ENCODE data around the gene TBKBP1.
"Not testable (repeated sequence)": the region's sequence is repeated elsewhere in the genome, so short reads cannot be mapped to it uniquely, and the experiment has no call there.

The TBKBP1 gene

DNA sequence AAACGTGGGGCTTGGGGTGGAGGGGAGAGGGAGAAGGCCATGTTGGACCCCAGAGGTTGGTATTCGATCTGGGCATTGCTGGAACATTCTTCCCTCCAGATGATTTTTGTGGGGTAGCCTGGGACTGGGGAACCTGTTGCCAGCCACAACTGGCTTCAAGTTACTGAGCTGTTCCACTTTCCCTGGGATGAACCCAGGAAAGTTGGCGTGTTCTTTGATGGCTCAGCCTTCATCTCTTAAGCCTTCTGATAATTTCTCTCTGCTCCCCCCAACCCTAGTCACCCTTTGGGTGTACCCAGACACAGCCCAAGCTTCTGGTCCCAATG is 41.1 kb downstream of the TBKBP1 start:
- no peak for DNase-seq

DNA sequence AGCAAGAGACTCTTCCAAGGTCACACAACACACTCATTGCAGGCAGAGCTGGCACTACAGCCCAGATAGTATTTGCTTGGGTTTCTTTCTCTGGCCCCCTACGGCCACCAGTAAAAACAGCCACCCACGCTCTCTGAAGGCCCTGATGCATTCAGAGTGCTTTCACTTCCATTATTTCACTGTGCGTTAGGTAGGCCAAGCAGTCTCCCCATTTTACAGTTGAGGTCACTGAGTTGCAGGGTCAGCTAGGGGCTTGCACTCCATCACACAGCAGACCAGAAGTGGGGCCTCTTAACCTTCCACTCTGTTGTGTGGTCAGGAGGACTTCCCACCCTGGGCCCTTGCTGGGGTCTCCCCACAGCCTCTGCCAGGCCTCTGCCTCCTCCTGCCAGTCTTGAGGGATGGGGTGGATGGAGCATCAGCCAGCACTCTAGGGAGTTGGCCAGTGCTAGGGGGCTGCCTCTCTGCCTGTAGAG is 41.6 kb downstream of the TBKBP1 start:
- DNase-seq = no peak

DNA sequence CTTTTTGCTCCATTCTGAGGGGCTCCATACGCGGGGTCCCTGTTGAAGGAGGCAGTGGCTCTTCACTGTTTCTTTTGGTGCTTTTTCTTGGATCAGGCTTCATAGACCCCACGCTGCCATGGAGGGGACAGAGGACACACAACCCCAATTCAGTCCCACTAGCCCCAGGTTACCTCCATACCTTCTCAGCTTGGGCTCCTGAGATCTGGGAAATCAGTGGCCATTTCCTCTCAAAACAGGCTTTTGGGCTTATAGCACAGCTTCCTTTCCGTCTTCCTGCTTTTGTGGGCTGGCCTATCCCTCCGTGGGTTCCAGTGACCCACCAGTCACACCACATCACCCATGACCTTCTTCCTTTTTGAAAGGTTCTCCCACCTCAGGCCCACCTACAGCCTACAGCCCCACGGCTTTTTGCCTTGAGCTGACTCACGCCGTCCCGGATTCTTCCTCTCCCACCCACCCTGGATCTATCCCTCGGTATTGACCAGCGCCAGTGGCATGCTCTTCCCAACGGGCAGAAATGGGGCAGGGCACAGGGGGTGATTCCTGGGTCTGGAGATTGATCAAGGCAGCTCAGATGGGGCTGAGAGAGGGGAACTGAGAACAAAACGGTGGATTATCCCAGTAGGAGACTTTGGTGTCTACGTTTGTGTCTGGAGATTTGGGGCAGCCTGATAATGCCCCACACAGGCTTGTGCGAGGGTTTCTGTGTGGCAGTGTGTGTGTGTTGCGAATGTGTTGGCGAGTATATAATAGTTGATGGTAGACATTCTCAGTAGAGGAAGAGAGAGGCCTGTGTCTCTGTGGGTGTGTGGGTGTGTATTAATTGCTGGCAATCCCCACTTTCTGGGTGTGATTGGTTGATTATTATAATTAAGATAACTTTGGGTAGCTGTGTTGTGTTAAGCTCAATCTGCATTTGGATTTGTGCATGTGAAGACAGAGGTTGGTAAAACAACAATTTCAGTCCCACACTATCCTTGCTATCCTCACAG is 42.8 kb downstream of the TBKBP1 start:
- DNase-seq = no peak

DNA sequence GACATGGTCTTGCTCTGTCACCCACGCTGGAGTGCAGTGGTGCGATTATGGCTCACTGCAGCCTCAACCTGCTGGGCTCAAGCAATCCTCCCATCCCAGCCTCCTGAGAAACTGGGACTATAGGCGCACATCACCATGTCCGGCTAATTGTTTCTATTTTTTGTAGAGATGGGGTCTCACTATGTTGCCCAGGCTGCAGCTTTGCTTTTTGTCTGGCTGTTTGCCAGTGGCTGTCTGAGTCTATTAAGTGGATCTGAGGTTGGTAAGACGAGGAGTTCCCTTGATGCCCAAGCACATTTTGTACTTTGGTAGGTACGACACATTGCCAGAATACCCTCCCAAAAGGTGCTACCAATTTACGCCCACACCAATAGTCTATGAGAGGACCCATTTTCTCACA is 44.2 kb downstream of the TBKBP1 start:
- DNase-seq = no peak

DNA sequence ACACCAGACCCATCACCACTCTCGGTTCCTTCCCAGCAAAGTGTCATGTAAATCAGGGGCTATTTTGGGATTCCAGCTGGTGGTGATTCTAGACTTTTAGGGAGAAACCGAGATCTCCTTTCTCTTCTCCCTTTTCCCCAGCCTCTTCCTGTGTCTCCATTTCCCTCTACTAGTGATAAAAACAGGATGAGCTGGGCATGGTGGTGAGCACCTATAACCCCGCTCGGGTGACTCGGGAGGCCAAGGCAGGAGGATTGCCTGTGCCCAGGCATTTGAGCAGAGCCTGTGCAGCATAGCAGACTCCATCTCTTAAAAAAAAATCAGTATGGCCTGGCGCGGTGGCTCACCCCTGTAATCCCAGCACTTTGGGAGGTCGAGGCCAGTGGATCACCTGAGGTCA is 45.2 kb downstream of the TBKBP1 start:
- DNase-seq = no peak

DNA sequence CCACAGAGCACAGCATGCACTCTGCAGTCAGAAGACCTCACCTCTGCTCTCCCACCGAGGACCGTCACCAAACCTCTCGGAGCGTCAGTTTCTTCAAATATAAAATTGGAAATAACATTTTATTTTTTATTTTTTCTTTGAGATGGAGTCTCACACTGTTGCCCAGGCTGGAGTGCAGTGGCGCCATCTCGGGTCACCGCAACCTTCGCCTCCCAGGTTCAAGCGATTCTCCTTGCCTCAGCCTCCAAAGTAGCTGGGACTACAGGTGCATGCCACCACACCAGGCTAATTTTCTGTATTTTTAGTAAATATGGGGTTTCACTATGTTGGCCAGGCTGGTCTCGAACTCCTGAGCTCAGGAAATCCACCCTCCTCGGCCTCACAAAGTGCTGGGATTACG is 46.0 kb downstream of the TBKBP1 start:
- not testable (repeated sequence) for DNase-seq

DNA sequence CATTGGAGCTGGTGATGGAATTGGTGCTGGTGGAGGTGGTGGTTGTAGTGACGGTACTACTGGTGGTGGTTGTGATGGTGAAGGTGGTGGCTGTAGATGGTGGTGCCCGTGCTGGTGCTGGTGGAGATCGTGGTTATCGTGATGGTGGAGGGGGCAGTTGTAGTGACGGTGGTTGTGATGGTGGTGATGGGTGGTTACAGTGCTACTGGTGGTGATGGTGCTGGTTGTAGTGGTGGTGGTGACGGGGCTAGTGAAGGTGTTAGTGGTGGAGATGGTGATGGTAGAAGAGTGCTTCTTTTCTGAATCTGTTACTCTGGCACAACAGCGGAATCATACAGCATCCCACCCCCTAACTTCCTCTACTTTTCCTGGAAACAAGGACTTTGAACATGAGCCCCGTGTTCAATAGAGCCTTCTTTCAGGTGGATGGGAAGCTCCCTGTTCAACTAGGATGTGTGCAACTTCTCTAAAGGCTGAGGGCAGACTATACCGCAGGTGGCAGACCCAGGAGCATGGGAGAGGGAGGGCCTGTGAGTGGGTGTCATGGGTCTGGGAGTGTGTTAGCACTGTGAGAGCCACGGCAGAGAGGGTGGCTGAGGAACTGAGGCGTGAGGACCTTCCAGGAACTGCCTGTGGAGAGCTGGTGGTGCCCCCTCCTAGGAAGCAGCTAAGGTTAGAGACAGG is 47.3 kb downstream of the TBKBP1 start:
- DNase-seq = no peak

DNA sequence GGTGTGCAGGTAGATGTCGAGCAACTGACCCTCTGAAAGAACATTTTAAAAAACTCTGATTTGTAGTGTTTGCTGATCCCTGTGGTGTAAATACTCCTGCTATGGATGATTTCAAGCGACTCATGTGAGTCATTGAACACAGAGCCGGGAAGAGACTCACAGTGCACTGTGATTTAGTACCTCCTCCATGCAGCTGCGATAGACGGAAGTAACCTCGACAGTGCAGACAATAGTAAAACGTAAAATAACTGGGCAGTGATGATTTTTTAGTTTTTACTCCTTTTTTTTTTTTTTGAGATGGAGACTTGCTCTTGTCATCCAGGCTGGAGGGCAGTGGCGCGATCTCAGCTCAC is 47.8 kb downstream of the TBKBP1 start:
- DNase-seq = no peak

DNA sequence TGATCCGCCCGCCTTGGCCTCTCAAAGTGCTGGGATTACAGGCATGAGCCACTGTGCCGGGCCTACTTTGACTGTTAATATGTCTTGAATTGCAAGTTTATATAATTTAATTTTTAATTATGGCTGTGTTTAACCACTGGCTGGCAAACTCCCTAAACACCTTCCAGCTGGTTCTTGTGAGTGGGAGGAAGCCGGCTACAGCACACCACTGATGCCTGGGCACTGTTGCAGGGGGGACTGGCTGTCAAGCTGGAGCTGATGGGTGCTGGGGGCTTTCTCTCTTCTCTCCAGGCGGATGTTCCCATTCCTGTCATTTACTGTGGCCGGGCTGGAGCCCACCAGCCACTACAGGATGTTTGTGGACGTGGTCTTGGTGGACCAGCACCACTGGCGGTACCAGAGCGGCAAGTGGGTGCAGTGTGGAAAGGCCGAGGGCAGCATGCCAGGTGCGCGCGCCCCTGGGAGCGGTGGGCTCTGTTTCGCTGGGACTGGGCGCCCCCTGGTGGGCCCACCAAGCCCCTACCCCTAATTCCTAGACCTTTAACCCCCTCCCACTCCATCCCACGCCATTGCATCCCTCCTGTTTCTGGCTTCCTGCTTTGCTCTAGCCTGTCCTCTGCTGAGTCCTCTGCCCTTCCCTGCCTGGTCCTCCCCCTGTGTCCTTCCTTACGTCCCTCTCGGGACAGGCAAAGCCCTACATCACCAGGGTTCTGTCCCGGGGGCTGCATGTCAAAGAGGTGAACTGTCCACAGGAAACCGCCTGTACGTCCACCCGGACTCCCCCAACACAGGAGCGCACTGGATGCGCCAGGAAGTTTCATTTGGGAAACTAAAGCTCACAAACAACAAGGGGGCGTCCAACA is 48.6 kb downstream of the TBKBP1 start:
- DNase-seq = no peak

DNA sequence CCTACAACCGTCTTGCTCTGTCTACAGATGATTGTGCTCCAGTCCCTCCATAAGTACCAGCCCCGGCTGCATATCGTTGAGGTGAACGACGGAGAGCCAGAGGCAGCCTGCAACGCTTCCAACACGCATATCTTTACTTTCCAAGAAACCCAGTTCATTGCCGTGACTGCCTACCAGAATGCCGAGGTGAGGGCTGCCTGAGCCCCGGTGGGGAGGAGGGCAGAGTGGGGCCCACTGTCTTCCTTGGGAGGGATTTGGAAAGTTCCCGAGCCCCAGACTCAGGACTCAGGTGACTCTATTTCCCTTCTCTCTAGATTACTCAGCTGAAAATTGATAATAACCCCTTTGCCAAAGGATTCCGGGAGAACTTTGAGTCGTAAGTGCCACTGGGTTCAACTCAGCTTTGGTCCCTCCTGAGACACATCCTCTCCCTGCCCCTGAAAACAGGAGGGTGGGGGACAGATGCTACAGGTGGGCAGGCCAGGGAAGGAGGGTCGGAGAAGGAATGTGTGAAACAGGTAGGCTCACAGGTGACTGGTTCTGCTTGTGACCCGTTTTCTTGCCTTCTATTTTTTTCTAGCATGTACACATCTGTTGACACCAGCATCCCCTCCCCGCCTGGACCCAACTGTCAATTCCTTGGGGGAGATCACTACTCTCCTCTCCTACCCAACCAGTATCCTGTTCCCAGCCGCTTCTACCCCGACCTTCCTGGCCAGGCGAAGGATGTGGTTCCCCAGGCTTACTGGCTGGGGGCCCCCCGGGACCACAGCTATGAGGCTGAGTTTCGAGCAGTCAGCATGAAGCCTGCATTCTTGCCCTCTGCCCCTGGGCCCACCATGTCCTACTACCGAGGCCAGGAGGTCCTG is 50.4 kb downstream of the TBKBP1 start:
- no peak for DNase-seq

DNA sequence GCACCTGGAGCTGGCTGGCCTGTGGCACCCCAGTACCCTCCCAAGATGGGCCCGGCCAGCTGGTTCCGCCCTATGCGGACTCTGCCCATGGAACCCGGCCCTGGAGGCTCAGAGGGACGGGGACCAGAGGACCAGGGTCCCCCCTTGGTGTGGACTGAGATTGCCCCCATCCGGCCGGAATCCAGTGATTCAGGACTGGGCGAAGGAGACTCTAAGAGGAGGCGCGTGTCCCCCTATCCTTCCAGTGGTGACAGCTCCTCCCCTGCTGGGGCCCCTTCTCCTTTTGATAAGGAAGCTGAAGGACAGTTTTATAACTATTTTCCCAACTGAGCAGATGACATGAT is 51.0 kb downstream of the TBKBP1 start:
- no peak for DNase-seq

DNA sequence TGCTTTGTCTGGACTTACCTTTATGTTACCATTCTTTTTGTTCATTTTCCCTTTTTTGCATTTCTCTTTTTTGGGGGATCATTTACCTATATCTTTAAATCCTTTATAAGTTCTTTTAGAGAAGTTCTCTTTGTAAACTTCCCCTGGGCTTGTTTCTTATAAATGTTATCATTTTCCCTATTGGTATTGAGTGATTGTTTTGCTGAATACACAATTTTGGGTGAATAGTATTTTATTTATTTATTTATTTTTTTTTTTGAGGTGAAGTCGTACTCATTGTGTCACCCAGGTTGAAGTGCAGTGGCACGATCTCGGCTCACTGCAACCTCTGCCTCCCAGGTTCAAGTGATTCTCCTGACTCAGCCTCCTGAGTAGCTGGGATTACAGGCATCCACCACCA is 57.5 kb downstream of the TBKBP1 start:
- no peak for DNase-seq

DNA sequence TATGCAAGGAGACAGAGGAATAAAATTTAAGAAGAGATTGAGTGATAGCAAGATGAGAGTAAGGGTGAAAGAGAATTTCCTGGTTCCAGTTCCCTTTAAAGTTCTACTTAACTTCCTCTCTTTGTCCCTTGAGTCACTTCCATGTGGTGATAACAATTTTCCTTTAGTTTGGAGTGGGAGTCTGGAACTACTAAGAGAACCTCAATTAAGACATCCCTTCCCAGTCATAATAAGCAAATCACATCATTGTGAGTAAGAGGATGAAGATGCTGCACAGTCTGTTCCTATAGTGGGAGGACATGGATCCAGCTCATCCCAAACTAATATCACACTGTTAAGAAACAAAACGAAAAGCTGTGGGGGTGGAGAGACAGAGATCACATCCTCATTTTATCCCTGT is 63.4 kb downstream of the TBKBP1 start:
- DNase-seq = no peak

DNA sequence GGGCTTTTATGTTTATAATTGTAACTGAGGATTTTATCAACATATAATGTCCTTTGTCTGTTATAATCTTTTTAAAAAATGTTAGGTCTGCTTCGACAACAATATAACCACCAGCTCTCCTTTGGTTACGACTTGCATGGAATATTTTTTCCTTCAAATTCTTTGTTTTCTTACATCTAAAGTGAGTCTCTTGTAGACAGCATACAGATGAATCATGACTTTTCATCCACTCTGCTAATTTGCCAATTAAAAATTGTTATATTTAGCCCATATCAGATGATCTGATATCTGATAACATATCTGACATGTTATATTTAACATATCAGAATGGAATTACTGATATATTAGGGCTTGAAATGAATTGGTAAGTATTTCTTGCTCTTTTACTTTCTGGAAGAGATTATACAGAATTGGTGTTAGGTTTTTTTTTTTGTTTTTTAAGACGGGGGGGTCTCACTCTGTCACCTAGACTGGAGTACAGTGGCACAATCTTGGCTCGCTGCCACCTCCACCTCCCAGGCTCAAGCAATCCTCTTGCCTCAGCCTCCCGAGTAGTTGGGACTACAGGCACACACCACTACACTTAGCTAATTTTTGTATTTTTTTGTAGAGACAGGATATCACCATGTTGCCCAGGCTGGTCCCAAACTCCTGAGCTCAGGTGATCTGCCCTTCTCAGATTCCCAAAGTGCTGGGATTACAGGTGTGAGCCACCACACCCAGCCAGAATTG is 66.6 kb downstream of the TBKBP1 start:
- no peak for DNase-seq
